Neural progenitor cell (in vitro differentiated cells): ENCODE measurements around the gene RNF157.
"Not testable (repeated sequence)": the region's sequence is repeated elsewhere in the genome, so short reads cannot be mapped to it uniquely, and the experiment has no call there.

Source experiments
- CTCF ChIP-seq: fragments of 200-600 bp; sonication (generic); IDR thresholded peaks from 2 replicates; pipeline ENCODE4 v1.5.1; 2017; ENCODE audit warnings: antibody characterized with exemption, mild to moderate bottlenecking
- EZH2 ChIP-seq: fragments of 200-600 bp; sonication (generic); IDR thresholded peaks from 2 replicates; pipeline ENCODE4 v1.6.1; 2017; ENCODE audit warnings: antibody characterized with exemption, mild to moderate bottlenecking, moderate library complexity
- EZH2phosphoT487 ChIP-seq: fragments of 200-600 bp; sonication (generic); IDR thresholded peaks from 2 replicates; pipeline ENCODE4 v1.6.1; 2017; ENCODE audit warnings: antibody characterized with exemption

GRCh38 chr17:76267581-76268001, 27.3 kb upstream of the RNF157 start:
- not testable (repeated sequence) for TF ChIP-seq CTCF, EZH2, EZH2phosphoT487
